H1 (cell line): ENCODE data around the gene PTPN7. TPM values are rescaled to one million over a fixed set of nuclear protein-coding genes. Genes with fewer than 3 reads are reported as not detected.

Experiments used
- CTCF ChIA-PET: fragments of 300-600 bp; sonication (Branson Sonifier 250); formaldehyde crosslinking; loops from one replicate; lab custom pipeline; 2021; ENCODE audit not compliant: partially characterized antibody; lab: Charles Lee
- POLR2A ChIA-PET: fragments of 300-600 bp; sonication (Branson Sonifier 250); formaldehyde crosslinking; loops from one replicate; lab custom pipeline; 2021; ENCODE audit warnings: inconsistent platforms; ENCODE audit not compliant: partially characterized antibody; lab: Charles Lee
- DNase-seq, 2 experiments: peaks; one replicate each; pipeline versions ENCODE4 v3.0.0 to v3.0.0-alpha.2; 2010 to 2022; ENCODE audit warnings: low spot score in 2 of 2, low read depth in 1 of 2, mixed read lengths in 1 of 2
- FAIRE-seq: peaks from 2 replicates; lab custom pipeline; 2011; peaks lifted over from hg19 to GRCh38; lab: Jason Lieb, UNC
- H2AFZ ChIP-seq: 2 replicates; pipeline ENCODE4 v1.8.1; 2012; ENCODE audit warnings: low read length, inconsistent platforms
- H2AK5ac ChIP-seq: 2 replicates; pipeline ENCODE4 v1.6.1; 2013; ENCODE audit warnings: low read depth, low read length
- H2BK120ac ChIP-seq: replicated peaks from 2 replicates; pipeline ENCODE3; 2013; ENCODE audit warnings: low read depth, low read length, inconsistent platforms
- H2BK12ac ChIP-seq: 2 replicates; pipeline ENCODE4 v1.6.1; 2013; ENCODE audit warnings: low read depth, low read length
- H2BK15ac ChIP-seq: 2 replicates; pipeline ENCODE4 v1.6.1; 2013; ENCODE audit warnings: low read length
- H2BK20ac ChIP-seq: 2 replicates; pipeline ENCODE4 v1.6.1; 2013; ENCODE audit warnings: low read length
- H2BK5ac ChIP-seq: 2 replicates; pipeline ENCODE4 v1.6.1; 2013; ENCODE audit warnings: low read depth, low read length
- H3K14ac ChIP-seq: 2 replicates; pipeline ENCODE4 v1.6.1; 2013; ENCODE audit warnings: inconsistent platforms; ENCODE audit not compliant: insufficient read length
- H3K18ac ChIP-seq: 2 replicates; pipeline ENCODE4 v1.6.1; 2013; ENCODE audit warnings: low read length; ENCODE audit errors: extremely low read depth
- H3K23ac ChIP-seq: 2 replicates; pipeline ENCODE4 v1.6.1; 2013; ENCODE audit warnings: inconsistent platforms; ENCODE audit not compliant: insufficient read length
- H3K23me2 ChIP-seq: 2 replicates; pipeline ENCODE4 v1.6.1; 2013; ENCODE audit warnings: low read depth, low read length
- H3K27ac ChIP-seq: 2 replicates; pipeline ENCODE4 v1.6.1; 2011; ENCODE audit warnings: low read depth, low read length, inconsistent platforms
- H3K27me3 ChIP-seq, 4 experiments: replicated peaks in 1 of 4; 1 replicate in 1 of 4; 2 replicates in 3 of 4; pipeline versions ENCODE4 v1.6.1 to v1.8.1; 2011 to 2013; ENCODE audit warnings: low read length in 3 of 4, mild to moderate bottlenecking in 3 of 4, inconsistent platforms in 2 of 4, mixed read lengths in 2 of 4, moderate library complexity in 1 of 4; ENCODE audit not compliant: control insufficient read depth in 3 of 4, insufficient read depth in 3 of 4; ENCODE audit errors: extremely low read depth in 1 of 4
- H3K36me3 ChIP-seq, 4 experiments: 2 replicates each; pipeline versions ENCODE4 v1.6.1 to v1.8.1; 2011 to 2013; ENCODE audit warnings: mild to moderate bottlenecking in 4 of 4, low read length in 3 of 4, moderate library complexity in 2 of 4, control low read depth in 1 of 4, inconsistent platforms in 1 of 4; ENCODE audit not compliant: insufficient read depth in 4 of 4, control insufficient read depth in 2 of 4
- H3K4ac ChIP-seq: replicated peaks from 2 replicates; pipeline ENCODE3; 2013; ENCODE audit warnings: low read length, low read depth, mixed read lengths, inconsistent platforms; ENCODE audit not compliant: insufficient read length
- H3K4me1 ChIP-seq, 4 experiments: replicated peaks in 1 of 4; 1 replicate in 1 of 4; 2 replicates in 3 of 4; pipeline versions ENCODE4 v1.6.1 to v1.8.1; 2011 to 2013; ENCODE audit warnings: low read length in 3 of 4, inconsistent platforms in 2 of 4, mixed read lengths in 1 of 4; ENCODE audit not compliant: insufficient read depth in 4 of 4, control insufficient read depth in 3 of 4
- H3K4me2 ChIP-seq, 2 experiments: 2 replicates each; pipeline versions ENCODE4 v1.6.1 to v1.8.1; 2011 to 2013; ENCODE audit warnings: low read depth in 2 of 2, low read length in 2 of 2, control low read depth in 1 of 2, inconsistent platforms in 1 of 2, mild to moderate bottlenecking in 1 of 2; ENCODE audit not compliant: insufficient read depth in 1 of 2
- H3K4me3 ChIP-seq, 4 experiments: fragments of 200-600, 300-600 bp in 1 of 4; sonication (generic), shearing (Covaris generic), sonication (Bioruptor Twin) in 1 of 4; 2 replicates each; pipeline versions ENCODE4 v1.5.1 to v1.8.1; 2011 to 2016; ENCODE audit warnings: low read length in 4 of 4, low read depth in 3 of 4, control low read depth in 2 of 4, inconsistent platforms in 2 of 4, mild to moderate bottlenecking in 2 of 4, mixed read lengths in 1 of 4, moderate library complexity in 1 of 4; ENCODE audit not compliant: insufficient read depth in 2 of 4; ENCODE audit errors: extremely low read depth in 1 of 4
- H3K56ac ChIP-seq: replicated peaks from 2 replicates; pipeline ENCODE3; 2013; ENCODE audit warnings: low read depth, mild to moderate bottlenecking, mixed read lengths, low read length, inconsistent platforms; ENCODE audit not compliant: insufficient read length
- H3K79me1 ChIP-seq: 2 replicates; pipeline ENCODE4 v1.6.1; 2013; ENCODE audit warnings: low read depth, low read length, control low read depth
- H3K79me2 ChIP-seq, 2 experiments: 2 replicates each; pipeline versions ENCODE4 v1.6.1 to v1.8.1; 2012 to 2013; ENCODE audit warnings: low read length in 2 of 2, mild to moderate bottlenecking in 2 of 2, inconsistent platforms in 1 of 2; ENCODE audit not compliant: insufficient read depth in 2 of 2, control insufficient read depth in 1 of 2
- H3K9ac ChIP-seq, 4 experiments: replicated peaks in 1 of 4; 1 replicate in 1 of 4; 2 replicates in 3 of 4; pipeline versions ENCODE4 v1.6.1 to v1.8.1; 2011 to 2013; ENCODE audit warnings: low read depth in 3 of 4, low read length in 3 of 4, control low read depth in 2 of 4, mild to moderate bottlenecking in 2 of 4, moderate library complexity in 2 of 4, inconsistent platforms in 1 of 4; ENCODE audit errors: extremely low read depth in 1 of 4
- H3K9me3 ChIP-seq, 2 experiments: 2 replicates each; pipeline versions ENCODE4 v1.6.1 to v1.8.1; 2012 to 2013; ENCODE audit warnings: mild to moderate bottlenecking in 2 of 2, moderate library complexity in 2 of 2, control low read depth in 1 of 2, inconsistent platforms in 1 of 2, low read depth in 1 of 2, low read length in 1 of 2, mixed read lengths in 1 of 2; ENCODE audit not compliant: insufficient read depth in 2 of 2
- H4K20me1 ChIP-seq, 2 experiments: replicated peaks in 1 of 2; 2 replicates each; pipeline versions ENCODE3 to v1.8.1; 2011 to 2013; ENCODE audit warnings: inconsistent platforms in 2 of 2, low read length in 2 of 2, mild to moderate bottlenecking in 1 of 2; ENCODE audit not compliant: insufficient read depth in 2 of 2, control insufficient read depth in 1 of 2
- H4K5ac ChIP-seq: 2 replicates; pipeline ENCODE4 v1.6.1; 2013; ENCODE audit warnings: low read length, low read depth, mixed read lengths, inconsistent platforms; ENCODE audit not compliant: insufficient read length
- H4K8ac ChIP-seq: 2 replicates; pipeline ENCODE4 v1.8.0; 2013; ENCODE audit warnings: mild to moderate bottlenecking, moderate library complexity, low read length, inconsistent platforms; ENCODE audit not compliant: insufficient read depth; ENCODE audit errors: extremely low read depth
- H4K91ac ChIP-seq: replicated peaks from 2 replicates; pipeline ENCODE3; 2013; ENCODE audit warnings: low read length, mixed read lengths, inconsistent platforms; ENCODE audit not compliant: insufficient read length
- JUND ChIP-seq: IDR thresholded peaks from 2 replicates; pipeline ENCODE4 v1.6.1; 2011; ENCODE audit warnings: mild to moderate bottlenecking, improper control_type of control experiment, low read length
- KDM4A ChIP-seq: IDR thresholded peaks from one replicate; pipeline ENCODE4 v1.7.1; 2012; ENCODE audit warnings: low read depth, mild to moderate bottlenecking, moderate library complexity, low read length, inconsistent platforms; ENCODE audit not compliant: severe bottlenecking
- NANOG ChIP-seq: IDR thresholded peaks from 2 replicates; pipeline ENCODE4 v1.6.1; 2011; ENCODE audit warnings: low read length, low read depth, mild to moderate bottlenecking, inconsistent platforms; ENCODE audit not compliant: insufficient read depth, poor library complexity, severe bottlenecking
- SIX5 ChIP-seq: IDR thresholded peaks from 2 replicates; pipeline ENCODE4 v1.6.1; 2011; ENCODE audit warnings: mild to moderate bottlenecking, low read depth, low read length
- SP2 ChIP-seq: IDR thresholded peaks from 2 replicates; pipeline ENCODE4 v1.6.1; 2012; ENCODE audit warnings: mild to moderate bottlenecking, low read length, inconsistent platforms
- TAF1 ChIP-seq: IDR thresholded peaks from 2 replicates; pipeline ENCODE4 v1.6.1; 2011; ENCODE audit warnings: mild to moderate bottlenecking, low read depth, low read length
- TCF12 ChIP-seq: IDR thresholded peaks from 2 replicates; pipeline ENCODE4 v1.6.1; 2011; ENCODE audit warnings: low read depth, mild to moderate bottlenecking, low read length
- WGBS, 2 experiments: shearing (Covaris generic) in 1 of 2; methylation state at CpG; one replicate each; pipeline versions ENCODE4 v1.1.6 to v1.1.7; 2013 to 2015; ENCODE audit warnings: low lambda C conversion rate in 2 of 2, mixed read lengths in 2 of 2, inconsistent platforms in 1 of 2, low coverage in 1 of 2, missing lambda C conversion rate in 1 of 2; ENCODE audit not compliant: insufficient replicate concordance in 2 of 2, insufficient coverage in 1 of 2, insufficient read length in 1 of 2; ENCODE audit errors: extremely low coverage in 1 of 2, missing lambda C conversion rate in 1 of 2; 5-methylcytosine and 5-hydroxymethylcytosine counted together
- polyA plus RNA-seq, 7 experiments: library from polyadenylated mRNA; depleted of rRNA in 3 of 7; stranded (reverse) in 5 of 7; unstranded in 2 of 7; fragments of >200 nt in 5 of 7; fragments of 200-250 nt in 2 of 7; gene quantifications; 1 replicate in 5 of 7; 2 replicates in 1 of 7; 4 replicates in 1 of 7; pipeline versions ENCODE4 v1.2.1 to v1.2.3, GENCODE V29; 2011 to 2013; ENCODE audit warnings: missing spikeins in 2 of 7, mixed read lengths in 2 of 7
- total RNA-seq: library from RNA; stranded (reverse); fragmentation: NEBNext Ultra II Directional; extraction: Animal tissue kit (Norgen Biotek cat#: 25700); gene quantifications from 2 replicates; pipeline ENCODE4 v1.2.1, GENCODE V29; 2021

PTPN7 gene
- total and polyA plus RNA-seq, 2 of the 8 experiments (the other 6 are each of a cell fraction or from before 2014, with no cell fraction given) = 0.20 TPM; not detected in 1

DNA sequence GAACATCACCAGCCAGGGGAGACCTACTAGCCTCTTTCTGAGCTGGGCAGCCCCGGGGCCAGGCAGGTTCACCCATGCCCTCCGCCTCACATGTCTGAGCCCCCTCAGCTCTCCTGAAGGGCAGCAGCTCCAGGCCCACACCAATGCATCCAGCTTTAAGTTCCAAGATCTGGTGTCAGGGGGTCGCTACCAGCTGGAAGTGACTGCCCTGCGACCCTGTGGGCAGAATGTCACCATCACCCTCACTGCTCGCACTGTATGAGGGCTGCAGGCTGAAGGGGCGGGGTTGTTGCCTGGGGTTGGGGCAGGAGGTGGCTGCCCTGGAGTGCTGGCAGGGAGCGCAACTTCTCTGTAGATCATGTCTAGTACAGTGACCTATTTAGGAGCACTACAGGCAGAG, 8.5 kb upstream of the PTPN7 start:
- H3K4me2 ChIP-seq = no peak overlapping the region
- H3K36me3 ChIP-seq = no peaks in the 10 kb centered on the region
- ChIA-PET CTCF (interaction anchor here (1.0 to 10.1 kb wide), 3 partner anchors 8 to 13 kb away, joined by 3 to 77 read pairs (median 3); no protein-coding TSS in a partner anchor), POLR2A (no interaction called here)
- H3K79me1 ChIP-seq = no peaks in the 10 kb centered on the region
- peaks cover 0 to 6% (median 0%) of the 10 kb centered on the region in 4 experiments; a peak in 2 of 7 replicates for H3K4me1 ChIP-seq
- no peak overlapping the region for H4K91ac ChIP-seq
- FAIRE-seq (no peak), DNase-seq (no peak)
- WGBS, 2 experiments = 77% methylated on average over 7 of the region's 7 CpGs; no CpG with 5 or more reads in 1 of the 2 experiments
- no peak overlapping the region for H3K4ac ChIP-seq
- no peak overlapping the region for H3K18ac ChIP-seq
- H2BK15ac ChIP-seq = no peak overlapping the region
- no peak overlapping the region for H3K23ac ChIP-seq
- H3K9me3 ChIP-seq = no peaks in the 10 kb centered on the region
- no peaks in the 10 kb centered on the region for H3K79me2 ChIP-seq
- H2BK12ac ChIP-seq = no peak overlapping the region
- H3K56ac ChIP-seq = no peak overlapping the region
- no peak overlapping the region for H4K5ac ChIP-seq
- TF ChIP-seq SP2 (no peak), NANOG (no peak), SIX5 (no peak), KDM4A (no peak), TAF1 (no peak), JUND (no peak), TCF12 (no peak)
- TF ChIP-seq, all 59 proteins: peak for 0
- H3K27me3 ChIP-seq = no peaks in the 10 kb centered on the region
- H3K27ac ChIP-seq = no peak overlapping the region
- no peak overlapping the region for H2AK5ac ChIP-seq
- H3K4me3 ChIP-seq = no peak overlapping the region
- H2BK120ac ChIP-seq = no peak overlapping the region
- no peaks in the 10 kb centered on the region for H3K23me2 ChIP-seq
- H2AFZ ChIP-seq = no peak overlapping the region
- H3K14ac ChIP-seq = no peak overlapping the region
- no peaks in the 10 kb centered on the region for H4K20me1 ChIP-seq
- no peak overlapping the region for H3K9ac ChIP-seq
- H2BK5ac ChIP-seq = no peak overlapping the region
- H2BK20ac ChIP-seq = no peak overlapping the region
- no peak overlapping the region; the same call in 1 of the 2 replicates for H4K8ac ChIP-seq
